ENCODE data around the gene ABCD3. TPM values are rescaled to one million over a fixed set of nuclear protein-coding genes. Genes with fewer than 3 reads are reported as not detected.

ABCD3 gene
- total and polyA plus RNA-seq, 2 of the 13 experiments (the other 11 are each of a cell fraction or from before 2014, with no cell fraction given), result 27.5 to 166 TPM

DNA sequence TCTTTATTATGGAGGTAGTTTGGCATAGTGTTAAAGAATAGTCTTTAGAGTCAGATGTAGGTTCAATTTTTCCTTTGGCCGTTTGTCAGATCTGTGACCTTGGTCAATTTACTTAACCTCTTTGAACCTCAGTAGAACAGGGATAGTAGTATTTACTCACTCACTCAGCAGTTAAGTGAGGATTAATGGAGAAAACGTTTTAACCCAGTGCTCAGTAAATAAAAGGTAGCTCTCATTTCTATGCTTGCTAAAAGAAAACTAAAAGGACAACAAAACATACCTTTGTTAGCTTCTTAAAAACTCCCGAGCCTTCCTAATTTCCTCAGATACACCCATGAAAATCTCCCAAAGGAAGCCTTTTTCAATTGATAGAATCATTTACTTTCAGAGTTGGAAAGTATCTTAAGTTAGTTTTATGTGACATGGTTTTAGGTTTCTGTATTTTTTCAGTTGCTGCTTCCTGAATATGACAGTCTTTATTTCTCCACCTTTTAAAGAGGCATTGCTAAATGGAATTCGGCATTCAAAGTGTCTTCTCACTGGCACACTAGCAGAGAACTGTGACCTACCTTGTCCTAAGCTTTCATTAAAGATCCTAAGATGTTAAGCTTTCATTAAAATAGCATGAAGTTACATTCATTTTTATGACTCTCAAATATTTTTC, 7.8 kb downstream of the ABCD3 start (continued):
- TF ChIP-seq, protein P1, sequence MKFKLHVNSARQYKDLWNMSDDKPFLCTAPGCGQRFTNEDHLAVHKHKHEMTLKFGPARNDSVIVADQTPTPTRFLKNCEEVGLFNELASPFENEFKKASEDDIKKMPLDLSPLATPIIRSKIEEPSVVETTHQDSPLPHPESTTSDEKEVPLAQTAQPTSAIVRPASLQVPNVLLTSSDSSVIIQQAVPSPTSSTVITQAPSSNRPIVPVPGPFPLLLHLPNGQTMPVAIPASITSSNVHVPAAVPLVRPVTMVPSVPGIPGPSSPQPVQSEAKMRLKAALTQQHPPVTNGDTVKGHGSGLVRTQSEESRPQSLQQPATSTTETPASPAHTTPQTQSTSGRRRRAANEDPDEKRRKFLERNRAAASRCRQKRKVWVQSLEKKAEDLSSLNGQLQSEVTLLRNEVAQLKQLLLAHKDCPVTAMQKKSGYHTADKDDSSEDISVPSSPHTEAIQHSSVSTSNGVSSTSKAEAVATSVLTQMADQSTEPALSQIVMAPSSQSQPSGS (CRISPR knock-in tag; IDR thresholded peaks at IDR 0.05), result peak; percentile 75
- TF ChIP-seq SOX5 (CRISPR knock-in tag; IDR thresholded peaks at IDR 0.05; ENCODE audit: borderline replicate concordance) (peak; percentile 87), TCF7 (IDR thresholded peaks at IDR 0.05; ENCODE audit: low read depth) (peak; percentile 92), ZBTB21 (CRISPR knock-in tag; IDR thresholded peaks at IDR 0.05) (no peak), ZNF260 (CRISPR knock-in tag; IDR thresholded peaks at IDR 0.05; ENCODE audit: borderline replicate concordance, low read depth) (no peak), ZNF350 (CRISPR knock-in tag; IDR thresholded peaks at IDR 0.05; ENCODE audit: borderline replicate concordance, low read depth) (no peak), SNRNP70 (IDR thresholded peaks at IDR 0.05; ENCODE audit: low read depth, low read length) (no peak), KAT2B (IDR thresholded peaks at IDR 0.05; ENCODE audit: borderline replicate concordance, low read depth, low read length) (no peak), HDAC2 (CRISPR knock-in tag; IDR thresholded peaks at IDR 0.05) (peak; percentile 90), NPAS2 (CRISPR knock-in tag; IDR thresholded peaks at IDR 0.05; ENCODE audit: borderline replicate concordance) (no peak), PAWR (CRISPR knock-in tag; IDR thresholded peaks at IDR 0.05; ENCODE audit: borderline replicate concordance) (no peak), ZNF792 (CRISPR knock-in tag; IDR thresholded peaks at IDR 0.05) (no peak), THYN1 (CRISPR knock-in tag; IDR thresholded peaks at IDR 0.05; ENCODE audit: borderline replicate concordance, low read depth) (no peak), MTA3 (CRISPR knock-in tag; IDR thresholded peaks at IDR 0.05) (no peak), ZNF678 (CRISPR knock-in tag; IDR thresholded peaks at IDR 0.05) (no peak), ATF7-NPFF (CRISPR knock-in tag; IDR thresholded peaks at IDR 0.05; ENCODE audit: low read depth) (no peak), ZNF569 (CRISPR knock-in tag; IDR thresholded peaks at IDR 0.05; ENCODE audit: borderline replicate concordance) (no peak), SOX13 (IDR thresholded peaks at IDR 0.05) (no peak; the same call in 1 of the 2 replicates), SOX13 (CRISPR knock-in tag; conservative IDR thresholded peaks at IDR 0.05 in 1 of 2, IDR thresholded peaks at IDR 0.05 in 1 of 2) (peak in 1 of 2 experiments; percentile 90; a peak in 2 of 4 replicates), NCOA1 (CRISPR knock-in tag; IDR thresholded peaks at IDR 0.05) (peak; percentile 68)
- TF ChIP-seq, protein P2, sequence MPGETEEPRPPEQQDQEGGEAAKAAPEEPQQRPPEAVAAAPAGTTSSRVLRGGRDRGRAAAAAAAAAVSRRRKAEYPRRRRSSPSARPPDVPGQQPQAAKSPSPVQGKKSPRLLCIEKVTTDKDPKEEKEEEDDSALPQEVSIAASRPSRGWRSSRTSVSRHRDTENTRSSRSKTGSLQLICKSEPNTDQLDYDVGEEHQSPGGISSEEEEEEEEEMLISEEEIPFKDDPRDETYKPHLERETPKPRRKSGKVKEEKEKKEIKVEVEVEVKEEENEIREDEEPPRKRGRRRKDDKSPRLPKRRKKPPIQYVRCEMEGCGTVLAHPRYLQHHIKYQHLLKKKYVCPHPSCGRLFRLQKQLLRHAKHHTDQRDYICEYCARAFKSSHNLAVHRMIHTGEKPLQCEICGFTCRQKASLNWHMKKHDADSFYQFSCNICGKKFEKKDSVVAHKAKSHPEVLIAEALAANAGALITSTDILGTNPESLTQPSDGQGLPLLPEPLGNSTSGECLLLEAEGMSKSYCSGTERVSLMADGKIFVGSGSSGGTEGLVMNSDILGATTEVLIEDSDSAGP (CRISPR knock-in tag; IDR thresholded peaks at IDR 0.05; ENCODE audit: borderline replicate concordance), result peak; percentile 26; the same call in 1 of the 2 replicates
- TF ChIP-seq, protein P3, sequence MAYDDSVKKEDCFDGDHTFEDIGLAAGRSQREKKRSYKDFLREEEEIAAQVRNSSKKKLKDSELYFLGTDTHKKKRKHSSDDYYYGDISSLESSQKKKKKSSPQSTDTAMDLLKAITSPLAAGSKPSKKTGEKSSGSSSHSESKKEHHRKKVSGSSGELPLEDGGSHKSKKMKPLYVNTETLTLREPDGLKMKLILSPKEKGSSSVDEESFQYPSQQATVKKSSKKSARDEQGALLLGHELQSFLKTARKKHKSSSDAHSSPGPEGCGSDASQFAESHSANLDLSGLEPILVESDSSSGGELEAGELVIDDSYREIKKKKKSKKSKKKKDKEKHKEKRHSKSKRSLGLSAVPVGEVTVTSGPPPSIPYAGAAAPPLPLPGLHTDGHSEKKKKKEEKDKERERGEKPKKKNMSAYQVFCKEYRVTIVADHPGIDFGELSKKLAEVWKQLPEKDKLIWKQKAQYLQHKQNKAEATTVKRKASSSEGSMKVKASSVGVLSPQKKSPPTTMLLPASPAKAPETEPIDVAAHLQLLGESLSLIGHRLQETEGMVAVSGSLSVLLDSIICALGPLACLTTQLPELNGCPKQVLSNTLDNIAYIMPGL (CRISPR knock-in tag; IDR thresholded peaks at IDR 0.05; ENCODE audit: borderline replicate concordance in 1 of 2, low read depth in 1 of 2), result no peak
- TF ChIP-seq, protein P4, sequence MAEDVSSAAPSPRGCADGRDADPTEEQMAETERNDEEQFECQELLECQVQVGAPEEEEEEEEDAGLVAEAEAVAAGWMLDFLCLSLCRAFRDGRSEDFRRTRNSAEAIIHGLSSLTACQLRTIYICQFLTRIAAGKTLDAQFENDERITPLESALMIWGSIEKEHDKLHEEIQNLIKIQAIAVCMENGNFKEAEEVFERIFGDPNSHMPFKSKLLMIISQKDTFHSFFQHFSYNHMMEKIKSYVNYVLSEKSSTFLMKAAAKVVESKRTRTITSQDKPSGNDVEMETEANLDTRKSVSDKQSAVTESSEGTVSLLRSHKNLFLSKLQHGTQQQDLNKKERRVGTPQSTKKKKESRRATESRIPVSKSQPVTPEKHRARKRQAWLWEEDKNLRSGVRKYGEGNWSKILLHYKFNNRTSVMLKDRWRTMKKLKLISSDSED (CRISPR knock-in tag; IDR thresholded peaks at IDR 0.05), result no peak
- TF ChIP-seq, protein P5, sequence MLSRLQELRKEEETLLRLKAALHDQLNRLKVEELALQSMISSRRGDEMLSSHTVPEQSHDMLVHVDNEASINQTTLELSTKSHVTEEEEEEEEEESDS (CRISPR knock-in tag; IDR thresholded peaks at IDR 0.05; ENCODE audit: borderline replicate concordance), result 0 out of 2 replicates have a peak, but pooled peaks have one; percentile 47

Measured in HepG2 (cell line).